Activated T-helper 17 cell treated with anti-CD3 and anti-CD28 coated beads, Interleukin-2, amount 50 U/mL, for 72 hours (primary cell): ENCODE results near the gene NCAM1. TPM values are rescaled to one million over a fixed set of nuclear protein-coding genes. Genes with fewer than 3 reads are reported as not detected.
A peak's percentile ranks its signal among the peaks of the same experiment; 100 is the strongest.

Source experiments
- ATAC-seq: fragments of 150-1000 bp; cut with Tn5 transposase; replicated peaks from 2 replicates; pipeline ENCODE4 v1.10.0; 2021; ENCODE audit warnings: mild to moderate bottlenecking, moderate library complexity
- H3K27ac Mint-ChIP-seq: one replicate; pipeline ENCODE4 v1.8.0; 2022; ENCODE audit warnings: mixed read lengths
- H3K27me3 Mint-ChIP-seq: one replicate; pipeline ENCODE4 v1.8.0; 2022; ENCODE audit warnings: mixed read lengths
- H3K36me3 Mint-ChIP-seq: one replicate; pipeline ENCODE4 v1.8.0; 2022; ENCODE audit warnings: low read depth, mild to moderate bottlenecking, mixed read lengths
- H3K4me1 Mint-ChIP-seq: one replicate; pipeline ENCODE4 v1.8.0; 2022; ENCODE audit warnings: mixed read lengths
- H3K4me3 Mint-ChIP-seq: one replicate; pipeline ENCODE4 v1.8.0; 2022; ENCODE audit warnings: mild to moderate bottlenecking, mixed read lengths
- H3K9me3 Mint-ChIP-seq: one replicate; pipeline ENCODE4 v1.8.0; 2022; ENCODE audit warnings: mixed read lengths
- total RNA-seq, 2 donors: library from RNA; stranded (reverse); gene quantifications; one replicate each; pipeline ENCODE4 v1.2.3, GENCODE V29; 2022

The NCAM1 gene
- total RNA-seq, 2 donors from 2014 or later: not detected

DNA sequence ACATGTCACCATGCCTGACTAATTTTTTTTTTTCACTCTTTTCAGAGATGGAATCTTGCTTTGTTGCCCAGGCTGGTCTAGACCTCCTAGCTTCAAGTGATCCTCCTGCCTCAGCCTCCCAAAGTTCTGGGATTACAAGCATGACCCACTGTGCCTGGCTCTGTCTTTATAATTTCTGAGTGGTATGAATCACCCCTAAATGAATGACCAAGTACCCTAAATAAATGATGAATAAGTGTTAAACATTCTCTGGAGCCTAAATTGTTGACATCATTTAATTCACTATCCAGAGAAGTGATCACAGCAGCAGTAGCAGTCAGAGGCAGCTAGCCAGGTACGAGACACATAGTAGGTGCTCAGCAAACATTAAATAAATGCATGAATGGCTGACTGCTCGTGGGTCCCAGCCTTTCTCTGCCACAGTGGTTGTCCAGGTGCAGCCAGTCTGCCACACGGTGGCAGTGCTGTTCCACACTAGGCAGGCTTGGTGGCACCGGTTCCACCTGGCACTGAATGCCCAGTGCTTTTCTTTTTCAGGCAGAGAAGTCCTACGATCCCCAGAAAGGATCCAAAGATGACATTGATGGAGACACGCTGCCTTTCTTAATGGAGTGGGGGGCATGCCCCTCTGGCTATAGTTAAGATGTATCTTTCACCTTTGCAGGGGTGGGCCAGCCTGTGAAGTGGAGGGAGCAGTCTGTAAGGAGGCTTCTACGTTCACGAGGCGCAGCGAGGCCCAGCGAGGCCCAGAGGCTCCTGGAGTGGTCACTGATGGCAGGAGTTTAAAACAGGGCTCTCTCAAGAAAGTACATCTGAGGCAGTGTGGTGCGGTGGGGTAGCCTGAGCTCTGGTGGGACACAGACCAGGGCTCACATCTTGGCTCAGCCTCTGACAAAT, 344.5 kb downstream of the NCAM1 start:
- H3K4me3 Mint-ChIP-seq: no peak overlapping the region
- H3K27me3 Mint-ChIP-seq: peaks cover 7% of the 10 kb centered on the region
- no peaks in the 10 kb centered on the region for H3K36me3 Mint-ChIP-seq
- H3K9me3 Mint-ChIP-seq: no peaks in the 10 kb centered on the region
- H3K27ac Mint-ChIP-seq: no peak overlapping the region
- peak; percentile 92 for ATAC-seq
- no peaks in the 10 kb centered on the region for H3K4me1 Mint-ChIP-seq

DNA sequence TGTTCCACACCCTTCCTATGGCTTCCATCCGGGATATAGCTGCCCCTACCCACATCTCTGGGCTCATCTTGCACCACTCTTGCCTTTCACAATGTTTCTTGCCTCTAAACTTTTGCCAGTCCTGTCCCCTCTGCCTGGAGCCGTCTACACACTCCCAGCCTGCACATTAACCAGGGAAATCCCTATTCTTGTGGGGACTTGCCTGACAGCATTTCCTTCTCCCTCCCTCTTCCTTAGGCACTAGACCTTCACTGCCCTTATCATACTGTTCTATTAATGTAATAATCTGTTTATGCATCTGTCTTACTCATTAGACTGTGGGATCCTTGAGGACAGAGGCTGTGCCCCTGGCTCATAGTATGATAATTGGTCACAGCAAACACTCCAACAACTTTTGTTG, 347.4 kb downstream of the NCAM1 start:
- Mint-ChIP-seq H3K4me3 (no peak overlapping the region), H3K9me3 (no peaks in the 10 kb centered on the region), H3K27me3 (no peaks in the 10 kb centered on the region), H3K27ac (no peak overlapping the region), H3K4me1 (peaks cover 4% of the 10 kb centered on the region), H3K36me3 (no peaks in the 10 kb centered on the region)
- ATAC-seq: no peak

DNA sequence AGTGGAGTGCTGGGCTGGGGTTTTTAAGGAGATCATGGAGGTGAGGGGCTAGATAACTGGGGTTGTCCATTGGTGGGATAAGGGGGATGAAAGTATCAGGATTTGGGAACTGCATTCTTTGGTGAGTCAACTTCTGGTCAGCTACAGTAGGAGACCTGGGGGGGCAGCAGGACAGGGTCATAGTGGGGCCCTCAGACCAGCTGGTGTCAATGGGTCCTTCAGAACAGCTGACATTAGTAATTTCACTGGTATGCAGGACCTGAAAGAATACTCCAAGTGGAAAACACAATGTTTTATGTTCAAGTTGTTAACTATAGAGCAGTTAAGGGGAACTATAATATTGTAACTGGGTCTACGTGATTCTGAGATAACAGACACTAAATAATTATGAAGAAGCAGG, 350.3 kb downstream of the NCAM1 start:
- H3K27ac Mint-ChIP-seq: no peak overlapping the region
- ATAC-seq: no peak

DNA sequence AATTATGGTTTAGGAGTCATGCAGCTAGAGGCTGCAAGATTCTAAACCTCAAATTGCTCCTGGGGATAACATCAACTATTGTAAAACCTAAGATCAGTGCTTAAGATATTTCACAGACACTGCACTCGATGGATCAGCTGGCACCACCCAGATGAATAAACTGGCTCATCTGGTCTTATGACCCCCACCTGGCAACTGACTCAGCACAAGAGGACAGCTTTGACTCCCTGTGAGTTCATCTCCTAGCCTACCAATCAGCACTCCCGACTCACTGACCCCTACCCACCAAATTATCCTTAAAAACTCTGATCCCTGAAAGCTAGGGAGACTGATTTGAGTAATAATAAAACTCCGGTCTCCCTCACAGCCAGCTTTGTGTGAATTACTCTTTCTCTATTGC, 352.4 kb downstream of the NCAM1 start:
- ATAC-seq: no peak
- H3K4me3 Mint-ChIP-seq: peak overlapping the region; percentile 85
- no peaks in the 10 kb centered on the region for H3K27me3 Mint-ChIP-seq
- peaks cover 12% of the 10 kb centered on the region for H3K4me1 Mint-ChIP-seq
- peaks cover 20% of the 10 kb centered on the region for H3K36me3 Mint-ChIP-seq
- no peaks in the 10 kb centered on the region for H3K9me3 Mint-ChIP-seq
- peak overlapping the region; percentile 89 for H3K27ac Mint-ChIP-seq

More for the DNA sequence above, 350.3 kb downstream of the NCAM1 start:
- Mint-ChIP-seq H3K27me3 (no peaks in the 10 kb centered on the region), H3K4me3 (no peak overlapping the region), H3K36me3 (no peaks in the 10 kb centered on the region), H3K9me3 (no peaks in the 10 kb centered on the region), H3K4me1 (peaks cover 7% of the 10 kb centered on the region)

DNA sequence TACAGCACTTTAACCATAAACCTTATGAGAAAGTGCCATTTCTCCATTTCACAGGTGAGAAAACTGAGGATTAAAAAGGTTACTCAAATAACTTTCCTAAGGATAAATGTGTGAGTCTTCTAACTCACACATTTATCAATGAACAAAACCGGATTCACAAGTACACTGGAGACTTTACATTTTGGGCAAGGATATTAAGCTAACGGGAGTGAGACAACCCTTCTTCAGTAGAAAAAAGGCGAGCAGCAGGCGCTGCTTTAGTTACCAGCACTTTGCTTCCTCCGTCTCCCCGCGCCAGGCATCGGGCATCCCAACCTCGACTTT, 352.8 kb downstream of the NCAM1 start:
- H3K9me3 Mint-ChIP-seq: no peaks in the 10 kb centered on the region
- H3K4me3 Mint-ChIP-seq: peak overlapping the region; percentile 85
- peaks cover 24% of the 10 kb centered on the region for H3K36me3 Mint-ChIP-seq
- H3K27ac Mint-ChIP-seq: peak overlapping the region; percentile 89
- H3K4me1 Mint-ChIP-seq: peaks cover 12% of the 10 kb centered on the region
- H3K27me3 Mint-ChIP-seq: no peaks in the 10 kb centered on the region
- ATAC-seq: no peak

DNA sequence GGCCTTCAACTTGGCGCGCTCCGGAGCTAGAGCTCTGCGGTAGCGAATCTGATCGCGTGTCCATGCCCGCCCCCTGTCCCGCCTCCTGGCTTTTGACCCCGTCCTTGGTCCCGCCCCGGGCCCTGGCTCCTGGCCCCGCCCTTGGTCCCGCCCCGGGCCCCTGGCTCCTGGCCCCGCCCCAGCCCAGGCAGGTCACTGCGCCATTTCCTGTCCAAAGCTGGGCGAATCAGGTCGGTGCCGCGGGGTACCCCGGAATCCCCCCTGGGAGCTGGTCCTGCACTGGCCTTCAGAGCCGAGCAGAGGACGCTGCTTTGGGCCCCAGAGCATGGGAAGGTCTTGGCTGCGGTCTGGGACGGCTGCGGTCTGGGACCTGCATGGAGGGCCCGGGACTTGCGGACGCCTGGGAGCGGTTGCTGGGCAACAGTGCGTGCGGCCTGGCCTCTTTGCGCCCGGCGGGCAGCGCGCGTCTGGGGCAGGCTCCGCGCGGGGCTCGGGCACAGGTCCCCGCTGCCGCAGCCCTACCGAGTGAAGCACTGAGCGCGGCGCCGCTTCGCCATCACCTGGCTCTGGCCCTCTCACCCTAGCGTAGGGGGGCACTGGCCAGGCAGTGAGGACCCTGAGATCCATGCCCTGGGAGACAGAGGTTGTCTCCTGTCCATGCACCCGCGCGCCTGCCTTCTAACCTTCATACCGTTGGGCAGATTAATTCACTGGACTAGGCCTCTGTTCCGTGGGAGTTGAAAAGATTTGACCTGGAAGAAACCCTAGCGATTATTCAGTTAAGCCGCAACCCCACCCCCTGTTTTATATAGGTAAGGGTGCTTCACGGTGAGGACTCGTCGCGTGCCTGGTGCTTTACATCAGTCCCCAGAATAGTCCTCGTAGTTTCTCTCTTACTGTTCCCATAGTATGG, 353.4 kb downstream of the NCAM1 start, which contains the start of gene TTC12:
Gene TTC12 (plus strand): TSS at position 195 of the 913 bp plus-strand sequence. CDS start 1,675 bp downstream, outside the sequence.
- Mint-ChIP-seq H3K4me3 (peak within 1 kb of the TSS; percentile 85), H3K4me1 (peaks cover 12% of the 10 kb centered on the region), H3K36me3 (peaks cover 30% of the 10 kb centered on the region), H3K27ac (peak within 1 kb of the TSS; percentile 89), H3K9me3 (no peaks in the 10 kb centered on the region), H3K27me3 (no peaks in the 10 kb centered on the region)
- ATAC-seq: peak; percentile 99

DNA sequence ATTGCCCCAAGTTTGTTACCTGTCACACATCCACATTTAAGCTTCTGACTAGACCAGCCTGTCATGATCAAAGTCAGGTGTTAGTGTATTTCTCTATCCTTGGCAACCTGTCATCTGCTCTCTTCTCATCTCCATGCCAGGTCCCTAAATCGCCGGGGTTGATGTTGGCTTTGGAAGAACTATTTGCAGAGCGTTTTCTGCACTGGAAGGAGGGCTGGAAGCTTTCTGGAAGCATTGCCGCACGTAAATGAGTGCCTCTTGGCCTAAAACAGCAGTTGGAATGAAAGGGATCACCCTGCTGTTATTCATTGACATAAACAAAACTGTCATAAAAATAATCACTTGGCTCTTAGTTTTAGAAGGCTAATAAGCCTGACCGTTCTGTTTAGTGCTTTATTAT, 354.6 kb downstream of the NCAM1 start:
- Mint-ChIP-seq H3K9me3 (no peaks in the 10 kb centered on the region), H3K27me3 (no peaks in the 10 kb centered on the region), H3K36me3 (peaks cover 32% of the 10 kb centered on the region), H3K27ac (peak overlapping the region; percentile 89), H3K4me3 (peak overlapping the region; percentile 85), H3K4me1 (peaks cover 12% of the 10 kb centered on the region)
- no peak for ATAC-seq

DNA sequence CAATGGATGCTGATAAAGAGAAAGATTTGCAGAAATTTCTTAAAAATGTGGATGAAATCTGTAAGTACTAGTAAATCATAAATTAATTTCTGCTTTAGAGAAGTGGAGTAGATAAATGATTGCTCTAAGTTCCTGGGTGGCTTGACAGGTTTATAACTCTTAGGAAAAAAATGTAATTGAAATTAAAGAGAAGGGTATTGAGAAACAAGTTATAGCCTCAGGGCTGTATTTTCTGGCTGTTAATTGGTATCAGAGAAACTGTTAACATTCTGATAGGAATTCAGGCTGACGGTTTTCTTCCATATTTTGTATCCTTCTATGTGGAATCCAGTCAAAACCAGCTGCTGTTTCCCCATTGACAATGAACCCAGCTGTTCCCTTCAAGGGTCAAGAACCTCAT, 355.0 kb downstream of the NCAM1 start:
- no peaks in the 10 kb centered on the region for H3K27me3 Mint-ChIP-seq
- no peak for ATAC-seq
- no peak overlapping the region for H3K27ac Mint-ChIP-seq
- peak overlapping the region; percentile 85 for H3K4me3 Mint-ChIP-seq
- H3K36me3 Mint-ChIP-seq: peaks cover 32% of the 10 kb centered on the region
- peaks cover 12% of the 10 kb centered on the region for H3K4me1 Mint-ChIP-seq
- no peaks in the 10 kb centered on the region for H3K9me3 Mint-ChIP-seq

DNA sequence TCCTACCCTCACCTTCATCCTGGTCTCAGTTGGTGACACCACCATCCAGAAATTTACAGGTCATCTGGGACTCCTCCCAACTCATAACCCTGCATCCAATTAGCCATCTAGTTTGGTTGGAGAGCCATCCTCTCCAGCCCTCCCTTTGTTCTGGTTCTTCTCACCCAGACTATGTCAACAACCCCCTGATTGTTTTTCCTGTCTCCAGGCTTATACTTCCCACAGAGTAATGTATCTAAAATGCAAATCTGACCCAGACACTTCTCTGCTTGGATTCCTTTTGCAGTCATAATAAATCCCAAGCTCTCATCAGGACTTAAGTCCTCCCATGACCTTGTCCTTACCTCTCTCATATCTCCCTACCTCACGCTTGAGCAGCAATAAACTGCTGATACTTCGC, 356.1 kb downstream of the NCAM1 start:
- Mint-ChIP-seq H3K4me3 (no peak overlapping the region), H3K4me1 (peaks cover 12% of the 10 kb centered on the region), H3K9me3 (no peaks in the 10 kb centered on the region), H3K36me3 (peaks cover 32% of the 10 kb centered on the region), H3K27ac (peak overlapping the region; percentile 1), H3K27me3 (no peaks in the 10 kb centered on the region)
- no peak for ATAC-seq

DNA sequence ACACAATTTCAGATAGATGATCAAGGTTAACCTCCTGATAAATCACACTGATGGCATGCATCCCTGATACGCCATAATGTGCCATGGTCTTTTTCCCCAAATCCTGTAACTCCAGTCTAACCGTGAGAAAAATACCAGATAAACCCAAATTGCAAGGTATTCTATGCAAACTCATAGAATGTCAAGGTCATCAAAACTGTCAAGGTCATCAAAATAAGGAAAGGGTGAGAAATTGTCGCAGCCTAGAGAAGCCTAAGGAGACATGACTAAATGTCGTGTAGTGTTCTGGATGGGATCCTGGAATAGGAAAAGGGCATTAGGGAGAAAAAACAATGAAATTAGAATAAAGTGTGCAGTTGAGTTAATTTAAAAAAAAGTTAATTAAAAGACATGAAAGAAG, 357.9 kb downstream of the NCAM1 start:
- peaks cover 5% of the 10 kb centered on the region for H3K4me1 Mint-ChIP-seq
- no peaks in the 10 kb centered on the region for H3K9me3 Mint-ChIP-seq
- no peak overlapping the region for H3K4me3 Mint-ChIP-seq
- ATAC-seq: no peak
- no peak overlapping the region for H3K27ac Mint-ChIP-seq
- H3K27me3 Mint-ChIP-seq: no peaks in the 10 kb centered on the region
- H3K36me3 Mint-ChIP-seq: peaks cover 46% of the 10 kb centered on the region

DNA sequence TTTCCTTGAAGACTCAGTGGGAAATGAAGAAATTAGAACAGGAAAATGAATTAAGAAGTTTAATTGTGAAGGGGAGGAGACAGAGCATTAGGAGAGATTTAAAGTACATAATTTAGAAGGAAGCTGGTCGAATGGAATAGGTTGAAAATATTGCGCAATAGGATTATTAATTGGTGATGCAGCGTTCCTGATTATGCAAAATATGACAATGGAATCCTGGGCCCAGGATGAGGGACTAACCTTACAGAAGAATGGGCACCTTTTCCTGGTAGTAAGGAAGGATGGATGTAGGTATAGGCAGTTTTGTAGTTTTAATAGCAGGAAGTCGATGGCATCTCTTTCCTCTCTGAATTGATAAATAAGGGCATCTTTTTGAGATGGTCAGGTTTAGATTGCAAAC, 360.9 kb downstream of the NCAM1 start:
- peaks cover 70% of the 10 kb centered on the region for H3K36me3 Mint-ChIP-seq
- ATAC-seq: no peak

DNA sequence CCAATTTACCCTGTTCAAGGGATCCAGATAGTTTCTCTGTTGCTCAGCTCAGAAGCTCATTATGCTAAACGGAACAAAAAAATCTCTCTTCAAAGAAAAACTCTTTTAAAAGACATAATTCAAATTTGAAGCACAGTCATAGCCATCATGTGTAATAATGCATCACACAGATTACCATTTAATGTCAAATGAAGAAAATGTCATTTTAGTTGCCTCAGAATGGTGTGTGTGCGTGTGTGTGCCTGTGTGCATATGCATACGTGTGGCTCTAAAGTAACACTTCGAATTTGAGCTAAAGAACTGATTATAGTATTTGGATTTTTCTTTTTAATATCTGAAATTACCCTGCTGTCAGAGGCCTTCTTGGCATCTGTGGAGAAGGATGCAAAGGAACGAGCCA, 363.0 kb downstream of the NCAM1 start:
- ATAC-seq: no peak
- Mint-ChIP-seq H3K4me3 (no peak overlapping the region), H3K36me3 (peaks cover 70% of the 10 kb centered on the region), H3K27ac (no peak overlapping the region), H3K27me3 (no peaks in the 10 kb centered on the region), H3K9me3 (no peaks in the 10 kb centered on the region), H3K4me1 (no peaks in the 10 kb centered on the region)

More for the DNA sequence above, 360.9 kb downstream of the NCAM1 start:
- peaks cover 5% of the 10 kb centered on the region for H3K4me1 Mint-ChIP-seq
- no peak overlapping the region for H3K4me3 Mint-ChIP-seq
- no peaks in the 10 kb centered on the region for H3K9me3 Mint-ChIP-seq
- H3K27me3 Mint-ChIP-seq: no peaks in the 10 kb centered on the region
- no peak overlapping the region for H3K27ac Mint-ChIP-seq
